Right hindlimb (tissue), 1 donor: ENCODE results near the gene PHLPP1.
A peak's percentile ranks its signal among the peaks of the same experiment; 100 is the strongest.

Experiments used
- DNase-seq: peaks from one replicate; pipeline ENCODE4 v3.0.0-alpha.2; 2018

Gene PHLPP1

DNA sequence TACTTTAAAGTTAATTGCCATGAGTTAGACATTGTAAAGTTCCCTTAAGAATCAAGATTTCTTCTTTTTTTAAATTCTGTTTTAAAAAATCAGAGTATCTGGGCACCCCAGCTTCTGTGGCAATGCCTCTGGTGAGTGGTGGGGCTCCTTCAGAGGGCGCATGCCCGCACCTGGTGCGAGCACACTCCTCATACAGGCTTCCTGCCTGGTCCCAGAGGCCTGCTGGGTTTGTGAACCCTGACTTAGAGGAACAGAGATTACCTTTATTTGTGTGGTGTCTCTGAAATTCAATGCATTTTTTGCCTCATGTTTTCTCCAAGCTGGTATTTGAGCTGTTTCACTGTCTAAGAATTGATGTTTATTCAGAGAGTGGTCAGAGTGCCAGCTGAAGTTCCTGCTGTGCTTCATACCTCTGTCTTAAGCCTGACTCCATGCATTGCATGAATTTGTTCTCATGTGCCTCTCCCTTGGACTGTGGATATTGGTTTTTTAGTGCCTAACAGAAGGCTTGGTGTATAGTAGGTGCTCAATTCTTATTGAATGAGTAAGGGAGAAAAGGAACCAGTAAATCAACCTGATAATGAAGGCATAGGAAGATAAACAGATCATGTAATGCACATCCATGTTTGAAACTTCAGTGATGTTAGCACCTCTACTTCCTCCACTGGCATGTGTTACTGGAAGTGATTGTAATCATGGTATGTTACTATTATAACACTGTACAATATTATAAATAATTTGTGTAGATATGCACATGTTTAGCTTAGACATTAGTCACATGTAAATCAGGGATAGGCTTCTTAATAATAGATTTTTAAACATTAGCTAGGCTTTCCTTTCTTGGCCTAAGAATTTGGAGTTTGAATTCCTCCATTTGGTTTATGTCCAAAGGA lies 29.0 kb downstream of the PHLPP1 start:
- no peak for DNase-seq

DNA sequence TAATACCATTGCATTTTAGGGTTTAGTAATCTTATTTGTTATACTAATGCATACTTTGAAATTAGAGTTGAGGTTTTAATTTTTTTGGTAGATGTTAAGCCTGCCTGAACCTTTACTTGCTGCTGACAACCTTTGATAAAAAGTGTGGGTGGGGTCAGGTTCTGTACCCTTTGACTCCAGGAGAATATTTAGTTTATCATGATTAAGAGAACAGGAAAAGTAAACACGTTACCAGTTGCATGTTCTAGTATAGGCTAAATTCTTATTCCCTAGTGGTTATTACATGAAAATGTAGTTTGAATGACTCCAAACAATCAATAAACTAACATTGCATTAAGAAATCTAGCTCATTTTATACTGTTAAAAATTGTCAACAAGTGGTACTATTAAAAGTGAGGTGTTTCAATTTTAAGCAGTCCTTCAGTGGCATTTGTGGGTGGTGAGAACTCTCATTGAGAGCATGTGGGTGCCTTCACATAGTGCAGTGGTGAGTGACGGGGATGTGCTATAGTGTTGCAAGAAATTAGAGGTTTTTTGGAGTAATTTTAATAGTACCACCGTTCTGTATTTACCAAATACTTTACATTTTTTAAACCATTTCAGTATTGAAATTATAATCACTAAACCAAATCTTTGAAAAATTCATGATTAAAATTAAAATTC lies 29.9 kb downstream of the PHLPP1 start:
- DNase-seq, result no peak

DNA sequence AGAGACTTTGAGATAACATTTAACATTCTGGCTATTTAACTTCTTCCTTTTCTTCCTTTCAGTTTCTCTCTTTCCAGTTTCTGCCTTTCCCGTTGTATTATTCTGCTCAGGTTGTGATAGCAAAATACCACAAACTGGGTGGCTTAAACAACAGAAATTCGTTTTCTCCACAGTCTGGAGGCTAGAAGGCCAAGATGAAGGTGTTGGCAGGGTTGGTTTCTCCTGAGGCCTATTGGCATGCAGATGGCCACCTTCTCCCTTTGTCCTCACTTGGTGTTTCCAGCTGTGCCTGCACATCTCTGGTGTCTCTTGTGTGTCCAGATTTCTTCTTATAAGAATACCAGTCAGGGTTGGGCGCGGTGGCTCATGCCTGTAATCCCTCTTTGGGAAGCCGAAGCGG lies 34.0 kb downstream of the PHLPP1 start:
- DNase-seq, result no peak

DNA sequence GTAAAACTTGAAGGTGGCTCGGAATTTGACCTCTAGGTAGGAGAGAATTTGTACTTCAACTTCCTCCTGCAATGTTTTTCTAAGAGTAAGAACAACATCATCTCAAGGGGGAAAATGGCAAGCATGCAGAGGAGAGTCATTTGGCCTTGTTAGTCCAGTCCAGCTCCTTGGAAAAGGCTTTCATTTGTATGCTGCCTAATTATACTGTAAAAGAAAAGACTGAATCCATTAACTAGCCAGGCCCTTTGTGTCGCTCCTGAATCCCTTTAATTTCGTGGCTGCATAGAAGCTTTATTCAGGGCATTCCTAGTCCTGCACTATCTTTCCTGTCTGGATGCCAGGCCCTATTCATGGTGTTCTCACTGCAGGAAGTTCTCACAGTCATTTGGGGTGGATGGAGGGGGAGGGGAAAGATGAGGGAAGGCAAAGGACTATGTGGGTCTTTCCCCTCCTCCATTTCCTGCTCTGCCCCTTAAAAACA lies 36.0 kb downstream of the PHLPP1 start:
- no peak for DNase-seq

DNA sequence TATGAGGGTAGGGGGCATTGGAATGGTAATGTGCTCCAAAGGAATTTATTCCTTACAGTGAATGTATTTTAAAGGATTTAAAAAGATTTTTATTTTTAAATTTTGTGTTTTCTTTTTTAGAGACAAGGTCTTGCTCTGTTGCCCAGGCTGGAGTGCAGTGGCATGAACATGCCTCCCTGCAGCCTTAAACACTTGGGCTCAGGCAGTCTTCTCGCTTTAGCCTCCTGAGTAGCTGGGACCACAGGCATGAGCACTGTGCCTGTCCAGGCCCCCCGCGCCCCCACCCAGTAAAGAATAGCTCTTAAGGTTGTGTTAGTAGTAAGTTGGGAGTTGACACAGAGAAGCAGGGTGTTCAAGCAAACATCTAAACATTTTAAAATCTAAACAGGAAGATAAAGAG lies 36.6 kb downstream of the PHLPP1 start:
- no peak for DNase-seq

DNA sequence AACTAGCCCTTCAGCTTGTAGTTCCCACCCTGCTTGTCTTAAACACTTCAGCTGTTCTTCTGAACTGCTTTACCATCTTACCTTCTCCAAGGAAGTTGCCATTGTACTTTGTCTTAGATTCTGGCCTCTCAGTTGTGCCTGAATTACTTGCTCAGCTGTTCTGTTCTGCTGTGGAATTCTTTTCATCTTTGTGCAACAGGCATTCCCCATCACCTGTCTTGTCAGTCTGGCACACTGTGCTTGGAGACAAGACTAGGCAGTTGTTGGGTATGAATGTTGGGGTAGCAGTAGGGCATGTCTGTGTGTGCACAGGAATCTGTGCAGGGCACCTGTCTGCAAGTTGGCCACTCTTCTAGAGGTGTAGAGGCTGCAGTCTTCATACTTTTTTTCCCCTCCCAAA lies 38.7 kb downstream of the PHLPP1 start:
- peak; percentile 35 for DNase-seq

DNA sequence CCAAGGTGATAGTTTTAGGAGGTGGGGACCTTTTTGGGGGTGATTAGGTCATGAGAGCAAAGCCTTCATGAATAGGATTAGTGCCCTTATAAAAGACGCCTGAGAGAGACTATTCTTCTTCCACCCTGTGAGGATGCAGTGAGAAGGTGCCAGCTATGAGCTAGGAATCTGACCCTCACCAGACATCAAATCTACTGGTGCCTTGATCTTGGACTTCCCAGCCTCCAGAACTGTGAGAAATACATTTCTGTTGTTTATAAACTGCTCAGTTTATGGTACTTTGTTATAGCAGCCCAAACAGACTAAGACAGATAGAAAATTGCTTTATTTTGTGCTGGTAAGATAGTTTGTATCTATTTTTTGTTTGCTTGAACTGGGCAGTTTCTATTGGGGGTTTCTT lies 40.1 kb downstream of the PHLPP1 start:
- no peak for DNase-seq

DNA sequence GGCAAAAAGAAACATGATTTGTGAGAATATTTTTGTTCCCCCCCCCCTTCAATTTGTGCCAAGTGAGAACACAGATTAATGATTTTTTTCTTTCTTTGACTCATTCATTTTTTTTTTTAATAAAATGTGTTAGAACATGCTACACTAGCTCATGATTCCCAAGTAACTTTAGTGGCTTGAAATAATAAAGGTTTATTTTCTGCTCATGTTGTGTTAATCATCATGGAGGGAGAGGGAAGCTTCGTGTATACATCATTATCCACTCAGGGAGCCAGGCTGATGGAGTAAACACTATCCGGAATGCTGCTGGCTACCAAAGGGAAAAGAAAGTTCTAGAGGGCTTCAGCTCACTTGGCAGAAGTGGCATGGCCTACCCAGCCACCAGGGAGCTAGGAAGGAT lies 40.6 kb downstream of the PHLPP1 start:
- no peak for DNase-seq

DNA sequence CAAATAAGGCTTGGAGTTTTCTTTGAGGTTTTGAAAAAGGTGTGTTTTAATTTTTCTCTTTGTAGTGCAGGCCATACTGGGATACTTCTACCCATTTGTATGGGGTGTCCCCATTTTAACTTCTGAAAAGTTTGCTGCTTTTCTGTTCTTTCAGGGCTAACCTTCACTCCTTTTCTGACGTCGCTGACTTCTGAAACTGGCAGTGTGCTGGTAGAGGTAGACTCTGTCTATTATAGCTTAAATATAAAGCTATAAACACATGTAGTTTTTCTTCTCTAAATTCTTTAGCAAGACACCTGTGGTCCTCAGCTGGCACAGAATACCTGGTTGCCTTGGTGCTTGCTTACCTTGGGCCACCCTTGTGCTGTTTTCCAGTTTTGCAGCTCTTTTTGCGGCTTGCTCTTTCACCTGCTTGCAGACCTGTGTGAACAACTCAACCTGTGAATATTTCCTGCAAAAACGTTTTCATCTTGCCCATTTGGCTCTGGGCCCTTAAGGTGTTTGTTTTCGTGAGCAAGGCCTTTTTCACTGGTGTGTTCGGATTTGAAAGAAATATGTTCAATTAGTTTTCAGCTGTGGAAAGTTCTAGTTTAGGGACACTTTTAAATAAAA lies 42.2 kb downstream of the PHLPP1 start:
- no peak for DNase-seq

DNA sequence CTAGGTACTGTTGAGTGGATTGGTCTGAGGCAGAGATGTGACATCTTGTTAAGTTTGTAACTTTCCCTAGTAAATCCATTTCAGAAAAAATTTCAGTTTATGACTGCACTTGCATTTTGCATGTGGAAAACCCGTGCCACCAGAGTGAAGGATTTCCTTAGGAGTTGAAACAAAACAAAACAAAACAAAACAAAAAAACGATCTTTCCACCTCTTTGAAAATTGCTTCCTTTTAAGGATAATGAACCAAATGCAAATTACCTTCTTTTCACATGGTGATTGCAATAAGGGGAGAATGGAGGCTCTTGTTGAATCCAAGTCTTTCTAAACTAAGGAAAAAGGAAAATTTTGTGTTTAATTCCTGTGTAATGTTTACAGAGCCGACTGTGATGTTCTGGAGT lies 43.2 kb downstream of the PHLPP1 start:
- DNase-seq, result no peak

DNA sequence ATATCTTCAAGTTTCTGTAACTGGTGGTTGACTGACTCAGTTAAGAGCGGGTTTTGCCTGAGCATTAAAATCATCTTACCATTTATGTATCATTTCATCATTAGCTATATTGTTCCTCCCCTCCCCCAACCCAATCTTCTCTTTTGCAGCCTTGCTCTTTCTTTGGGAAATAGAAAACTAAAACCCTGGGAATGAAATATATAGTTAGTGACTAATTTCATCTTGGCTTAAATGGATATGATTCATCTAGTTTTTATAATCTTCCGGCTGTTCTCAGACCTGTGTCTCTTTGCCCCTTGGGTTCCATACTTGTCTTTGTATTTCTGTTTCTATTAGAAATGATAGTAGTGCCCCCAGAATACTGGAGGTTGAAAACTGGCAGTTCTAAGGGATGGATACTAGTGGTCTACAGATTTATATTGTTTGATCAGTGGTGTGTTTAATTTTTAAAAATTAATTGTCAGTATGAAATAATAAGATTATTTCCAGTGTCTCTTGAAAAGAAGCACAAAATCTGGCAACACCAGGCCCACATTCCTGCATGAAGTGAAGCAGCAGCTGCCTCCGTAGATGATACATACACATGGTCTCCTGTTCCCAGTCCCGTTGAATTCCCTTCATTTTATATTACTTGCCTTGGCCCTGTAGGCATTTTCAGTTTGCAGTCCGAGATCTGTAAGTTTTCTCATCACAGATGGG lies 44.5 kb downstream of the PHLPP1 start:
- peak; percentile 41 for DNase-seq

DNA sequence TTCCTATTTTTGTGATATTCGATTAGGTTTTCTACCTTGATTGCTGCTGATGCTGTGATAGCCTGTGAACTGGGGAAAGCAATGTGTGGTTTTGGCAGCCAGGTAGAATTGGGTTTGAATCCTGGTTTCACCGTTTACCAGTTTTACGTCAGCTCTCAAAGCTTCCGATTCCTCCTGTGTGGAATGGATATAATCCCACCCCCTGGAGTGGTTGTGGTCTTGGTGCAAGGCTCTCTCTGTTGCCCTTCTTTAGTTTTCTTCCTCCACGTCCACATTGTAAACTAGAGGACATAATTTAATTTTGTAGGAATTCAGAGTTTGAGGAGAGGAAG lies 45.0 kb downstream of the PHLPP1 start:
- no peak for DNase-seq

DNA sequence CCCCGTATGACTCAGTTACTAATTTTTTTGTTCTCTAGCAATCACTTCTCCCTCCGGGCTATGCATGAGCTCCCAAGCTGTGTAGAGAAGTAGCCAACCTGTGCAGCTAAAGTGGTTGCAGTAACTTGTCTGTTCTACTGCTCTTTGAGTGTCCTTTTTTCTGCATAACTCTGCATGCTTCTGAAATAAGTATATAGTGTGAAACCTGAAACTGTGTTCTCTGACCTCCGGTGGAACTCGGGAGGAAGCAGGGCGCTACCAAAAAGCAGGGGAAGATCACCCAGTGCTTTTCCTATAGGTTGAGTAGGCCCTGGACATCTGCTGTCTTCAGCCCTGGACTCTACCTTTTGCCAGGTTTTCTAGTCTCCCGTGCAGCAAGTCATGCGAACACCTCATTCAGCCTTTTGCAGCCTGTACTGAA lies 47.8 kb downstream of the PHLPP1 start:
- peak; percentile 32 for DNase-seq

DNA sequence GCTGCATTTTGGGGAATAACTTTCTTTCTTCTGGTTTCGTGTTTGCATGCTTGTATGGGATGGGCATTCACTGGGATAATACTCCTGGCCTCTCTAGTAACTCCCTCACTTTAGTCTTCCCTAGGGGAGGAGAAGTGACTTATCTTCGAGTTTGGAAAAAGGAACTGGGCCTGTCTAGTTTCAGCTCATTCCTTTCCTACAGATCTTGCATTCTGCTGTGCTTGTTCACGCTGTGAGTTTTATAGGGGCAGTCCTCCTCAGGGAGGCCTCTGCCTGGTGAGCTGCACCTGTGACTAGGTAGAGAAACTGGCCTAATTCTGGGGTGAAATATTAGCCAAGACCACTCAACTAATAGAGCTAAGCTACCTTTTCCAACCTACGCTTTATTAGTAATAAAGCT lies 50.9 kb downstream of the PHLPP1 start:
- no peak for DNase-seq

DNA sequence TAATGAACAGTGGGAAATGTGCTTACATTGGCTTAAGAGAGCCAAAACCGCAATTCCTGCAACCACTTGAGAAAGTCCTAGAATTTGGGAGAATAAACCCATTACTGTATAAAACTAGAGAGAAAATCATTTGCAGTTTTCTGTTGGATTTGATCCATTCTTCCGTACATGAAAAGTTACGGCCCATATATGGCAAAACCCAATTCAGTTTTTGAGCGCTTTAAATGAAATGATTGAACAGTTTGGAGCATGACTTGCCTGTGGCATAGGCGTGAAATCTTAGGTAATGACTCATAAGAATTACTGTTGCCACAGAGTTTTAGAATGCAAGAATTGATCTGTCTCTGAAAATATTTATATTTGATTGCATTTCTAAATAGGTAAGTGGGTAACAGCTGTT lies 52.0 kb downstream of the PHLPP1 start:
- no peak for DNase-seq

DNA sequence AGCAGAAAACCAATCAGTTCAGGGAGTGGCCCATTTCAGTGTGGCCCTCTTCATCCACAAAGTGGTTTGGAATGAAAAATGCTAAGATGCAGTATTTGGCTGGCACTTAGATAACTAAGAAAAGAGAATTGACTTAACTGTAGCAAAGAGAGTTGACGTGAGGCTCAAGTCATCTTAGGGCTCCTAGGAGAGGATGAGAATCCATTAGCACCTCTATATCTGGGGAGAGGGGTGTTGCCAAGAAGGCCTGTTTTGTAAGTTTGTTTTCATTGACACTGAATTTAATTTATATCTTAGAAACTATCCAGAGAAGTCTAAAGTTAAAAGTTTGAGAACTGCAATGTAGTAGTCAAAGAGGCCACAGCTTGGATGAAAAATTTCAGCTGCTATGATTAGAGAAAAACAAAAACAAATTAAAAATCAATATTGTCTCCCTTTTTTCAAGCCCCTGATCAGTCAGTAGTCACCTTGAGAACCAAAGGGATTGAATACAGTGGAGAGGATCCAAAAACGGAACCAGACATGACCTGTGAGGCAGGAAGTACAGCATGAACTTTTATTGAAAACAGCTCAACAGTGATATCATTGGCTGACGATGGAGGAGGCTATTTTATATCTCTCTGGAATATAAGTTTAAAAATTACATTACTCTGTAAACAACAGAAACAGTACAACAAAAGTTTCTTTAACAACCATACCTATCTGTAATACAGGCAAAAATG lies 52.7 kb downstream of the PHLPP1 start:
- DNase-seq, result no peak

DNA sequence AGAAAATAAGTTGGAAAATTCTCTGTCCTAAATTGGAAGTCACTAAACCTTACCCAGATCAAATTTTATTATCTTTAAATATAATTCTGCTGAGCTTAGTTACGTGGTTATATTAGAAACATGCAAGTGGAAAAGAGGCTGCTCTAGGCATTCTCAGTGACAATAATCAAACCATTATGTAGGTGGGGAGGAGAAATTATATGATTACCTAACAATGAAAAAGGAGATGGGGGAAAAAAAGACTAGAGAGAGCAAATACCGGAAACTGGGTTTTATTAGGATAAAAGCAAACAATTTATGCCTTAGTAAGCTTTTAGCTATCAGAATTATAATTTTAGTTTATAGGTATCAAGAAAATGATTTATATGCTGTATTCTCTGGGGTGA lies 53.2 kb downstream of the PHLPP1 start:
- no peak for DNase-seq

DNA sequence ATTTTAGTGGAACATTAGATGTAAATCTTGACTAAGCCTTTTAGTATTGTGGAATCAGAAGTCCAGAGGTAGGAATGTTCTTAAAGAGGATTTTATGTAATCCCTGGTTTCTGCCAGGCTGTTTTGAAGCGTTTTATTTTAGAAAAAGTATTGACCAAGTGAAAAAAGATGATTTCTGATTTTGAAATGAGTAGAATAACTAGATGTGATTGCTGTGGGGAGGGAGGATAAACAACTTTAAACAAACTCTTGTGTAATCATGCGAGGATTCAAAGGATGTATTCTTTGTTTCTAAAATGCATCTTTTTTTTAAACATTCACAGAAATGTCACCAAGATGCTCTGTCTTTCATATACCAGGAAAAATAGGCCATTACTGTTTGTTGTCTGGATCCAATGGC lies 53.9 kb downstream of the PHLPP1 start:
- no peak for DNase-seq

DNA sequence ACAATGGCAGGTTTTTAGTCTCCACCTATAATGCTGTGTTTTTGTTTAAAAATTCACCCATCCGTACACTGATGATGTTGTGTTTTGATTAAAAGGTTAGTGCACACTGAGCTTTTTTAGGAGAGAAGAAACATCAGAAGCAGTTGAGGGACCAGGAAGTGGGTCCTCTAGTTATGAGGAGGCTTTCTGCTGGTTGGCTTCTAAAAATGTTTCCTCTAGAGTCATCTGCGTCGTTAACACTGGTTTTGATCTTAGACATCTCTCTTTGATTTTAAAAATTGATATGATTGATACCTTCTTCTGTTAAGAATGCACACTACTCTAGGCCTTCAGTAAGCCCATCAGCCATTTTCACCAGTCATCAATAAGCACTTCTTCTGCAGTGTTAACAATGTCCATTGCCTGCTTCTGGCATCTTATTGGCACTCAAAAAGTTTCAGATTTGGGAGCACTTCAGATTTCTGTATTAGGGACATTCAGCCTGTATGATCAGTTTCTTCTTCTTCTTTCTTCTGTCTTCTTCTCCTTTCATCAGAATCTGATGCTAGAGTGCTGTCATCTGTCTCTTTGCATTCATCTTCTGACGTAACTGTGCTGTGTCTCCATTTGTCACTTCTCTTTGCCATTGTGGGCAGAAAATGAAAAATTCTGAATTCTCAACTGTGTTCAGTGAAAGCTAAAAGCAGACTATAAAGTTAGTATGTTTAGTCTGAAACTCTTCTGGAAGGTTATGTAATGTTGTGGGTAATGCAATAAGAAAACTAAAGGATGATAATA lies 56.3 kb downstream of the PHLPP1 start:
- no peak for DNase-seq

DNA sequence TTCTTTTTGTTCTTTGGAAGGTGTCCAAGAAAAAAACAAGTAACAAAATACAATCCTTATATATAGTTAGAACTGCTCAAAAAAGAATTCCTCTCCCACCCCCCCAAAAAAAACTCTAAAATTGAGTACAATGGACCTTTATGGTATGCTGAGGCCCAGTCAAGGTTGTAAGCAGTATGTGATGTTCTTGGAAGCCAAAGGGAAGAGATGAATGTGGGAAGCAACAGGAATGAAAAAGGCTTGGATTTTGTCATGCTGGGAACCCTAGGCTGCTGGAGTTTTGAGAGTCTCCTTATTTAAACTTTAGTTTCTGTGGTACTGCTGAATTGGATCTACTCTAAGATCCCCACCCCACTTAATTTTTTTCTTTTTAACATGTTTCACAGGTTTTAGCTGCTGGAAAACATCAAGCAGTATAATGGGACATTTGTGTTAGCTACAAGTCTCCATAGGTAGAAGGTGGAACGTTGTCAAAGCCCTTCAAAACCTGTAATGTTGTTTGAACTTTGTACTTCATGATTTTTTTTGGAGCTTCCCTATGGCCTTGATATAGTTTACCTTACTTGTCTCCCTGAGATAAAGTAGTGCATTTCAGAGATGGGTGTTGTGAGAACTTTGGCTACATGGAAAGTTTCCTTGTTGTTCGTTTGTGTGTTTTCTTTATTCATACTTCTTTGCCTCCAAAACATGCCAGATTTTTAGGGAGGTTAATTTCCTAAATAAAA lies 57.7 kb downstream of the PHLPP1 start:
- DNase-seq, result no peak

DNA sequence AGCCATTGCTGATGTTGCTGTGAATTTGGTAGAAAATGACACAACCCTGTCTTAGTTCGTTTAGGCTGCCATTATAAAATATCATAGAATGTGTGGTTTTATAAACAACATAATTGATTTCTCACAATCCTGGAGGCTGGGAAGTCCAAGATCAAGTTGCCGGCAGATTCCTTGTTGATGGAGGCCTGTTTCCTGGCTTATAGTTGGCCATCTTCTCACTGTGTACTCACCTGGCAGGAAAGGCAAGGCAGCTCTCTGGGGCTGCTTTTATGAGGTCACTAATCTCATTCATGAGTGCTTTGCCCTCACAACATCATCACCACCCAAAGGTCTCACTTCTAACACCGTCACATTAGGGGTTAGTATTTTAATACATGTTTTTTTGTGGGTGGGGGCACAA lies 58.4 kb downstream of the PHLPP1 start:
- no peak for DNase-seq
